ENCODE results near the gene SLC7A7. TPM values are rescaled to one million over a fixed set of nuclear protein-coding genes. Genes with fewer than 3 reads are reported as not detected.
A peak's percentile ranks its signal among the peaks of the same experiment; 100 is the strongest.
"Not testable (repeated sequence)": the region's sequence is repeated elsewhere in the genome, so short reads cannot be mapped to it uniquely, and the experiment has no call there.

Gene SLC7A7
- total RNA-seq (15.8 TPM), polyA plus RNA-seq (ENCODE audit: insufficient read depth in 1 of 8, insufficient read length in 8 of 8, low replicate concordance in 1 of 8) (10 to 100 TPM; 23.5 to 59.3 (median 29.2) TPM)
- long read RNA-seq, donor 1, transcript SLC7A7-204 (10 exons, 2,447 nt), result major isoform, 6 of 43 reads
- long read RNA-seq, donor 1, partial matches to known transcripts, result 20 of 43 reads
- long read RNA-seq, donor 1, other reads (novel, unspliced or antisense), result 17 of 43 reads
- long read RNA-seq, donor 2, partial matches to known transcripts, result 0 of 1 reads
- long read RNA-seq, donor 2, other reads (novel, unspliced or antisense), result 0 of 1 reads
- long read RNA-seq, donor 3, transcript SLC7A7-204 (10 exons, 2,447 nt), result major isoform, 7 of 95 reads
- long read RNA-seq, donor 3, partial matches to known transcripts, result 52 of 95 reads
- long read RNA-seq, donor 3, other reads (novel, unspliced or antisense), result 34 of 95 reads
- long read RNA-seq, donor 4, partial matches to known transcripts, result 0 of 3 reads
- long read RNA-seq, donor 4, other reads (novel, unspliced or antisense), result 0 of 3 reads
- long read RNA-seq, donor 5, transcript SLC7A7-204 (10 exons, 2,447 nt), result major isoform, 10 of 231 reads
- long read RNA-seq, donor 5, partial matches to known transcripts, result 147 of 231 reads
- long read RNA-seq, donor 5, other reads (novel, unspliced or antisense), result 73 of 231 reads
- long read RNA-seq, donor 6, transcript SLC7A7-204 (10 exons, 2,447 nt), result major isoform, 8 of 231 reads
- long read RNA-seq, donor 6, partial matches to known transcripts, result 84 of 231 reads
- long read RNA-seq, donor 6, other reads (novel, unspliced or antisense), result 139 of 231 reads
- long read RNA-seq, donor 7, transcript SLC7A7-204 (10 exons, 2,447 nt), result major isoform, 7 of 12 reads
- long read RNA-seq, donor 7, partial matches to known transcripts, result 5 of 12 reads
- long read RNA-seq, donor 7, other reads (novel, unspliced or antisense), result 0 of 12 reads
- long read RNA-seq, donor 8, partial matches to known transcripts, result 0 of 4 reads
- long read RNA-seq, donor 8, other reads (novel, unspliced or antisense), result 0 of 4 reads
- long read RNA-seq, donor 9, partial matches to known transcripts, result 0 of 3 reads
- long read RNA-seq, donor 9, other reads (novel, unspliced or antisense), result 0 of 3 reads
- long read RNA-seq, donor 10, transcript SLC7A7-204 (10 exons, 2,447 nt), result major isoform, 7 of 10 reads
- long read RNA-seq, donor 10, partial matches to known transcripts, result 0 of 10 reads
- long read RNA-seq, donor 10, other reads (novel, unspliced or antisense), result 0 of 10 reads
- long read RNA-seq, donor 11, partial matches to known transcripts, result 0 of 3 reads
- long read RNA-seq, donor 11, other reads (novel, unspliced or antisense), result 0 of 3 reads

DNA sequence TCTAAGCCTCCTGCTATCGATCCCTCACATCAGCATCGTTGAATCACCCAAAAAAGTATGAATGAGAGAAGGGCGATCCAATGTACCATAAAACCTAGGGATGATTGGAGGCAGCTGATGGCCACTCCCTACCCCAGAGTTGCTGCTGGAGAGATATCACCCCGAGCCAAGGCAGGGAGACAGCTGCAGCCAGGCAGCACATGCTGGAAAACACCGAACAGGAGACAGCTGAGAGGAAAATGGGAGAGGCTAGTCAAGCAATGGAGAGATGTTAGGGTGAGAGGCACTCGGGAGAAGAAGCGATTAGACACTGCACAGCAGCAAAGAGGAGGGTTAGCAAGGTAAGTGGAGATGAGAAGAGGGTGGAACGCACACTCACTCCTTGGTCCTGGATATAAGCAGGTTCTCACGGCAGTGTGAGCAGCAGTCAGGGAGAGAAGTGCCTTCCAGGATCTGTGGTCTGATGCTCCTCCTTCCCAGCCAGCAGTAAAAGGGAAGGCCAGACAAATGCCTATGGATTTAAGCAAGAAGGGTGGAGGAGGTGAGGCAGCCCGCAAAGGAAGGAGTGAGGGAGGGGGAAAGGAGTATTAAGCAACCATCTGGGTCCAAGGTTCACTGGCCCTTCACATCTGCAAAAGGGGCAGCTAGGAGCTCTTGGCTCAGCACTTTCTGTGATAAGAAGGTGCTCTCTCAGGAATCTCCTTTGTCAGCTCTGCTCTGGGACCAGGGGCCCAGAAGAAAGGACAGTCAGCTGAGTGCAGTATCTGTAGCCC is at the start of gene SLC7A7:
Gene SLC7A7, minus strand, starts transcription at position 495 of the 773 bp plus-strand sequence. CDS start 2,037 bp downstream, outside the sequence.
- WGBS (ENCODE audit: insufficient coverage), result 29% methylated on average over 7 of the region's 10 CpGs
- no peaks in the 10 kb centered on the region for H3K9me3 ChIP-seq (replicated peaks; ENCODE audit: control insufficient read depth, low read depth, low read length)
- peak within 1 kb of the TSS; percentile 38 for H3K4me3 ChIP-seq (ENCODE audit: low read length)
- DNase-seq, result peak; percentile 90
- no peaks in the 10 kb centered on the region for H3K27me3 ChIP-seq (ENCODE audit: control insufficient read depth, insufficient read depth, low read length)
- H3K36me3 ChIP-seq (ENCODE audit: control insufficient read depth, insufficient read depth, low read length), result no peaks in the 10 kb centered on the region
- peak within 1 kb of the TSS; percentile 98 for H3K27ac ChIP-seq (ENCODE audit: low read length)
- peaks cover 41% of the 10 kb centered on the region for H3K4me1 ChIP-seq (ENCODE audit: control insufficient read depth, insufficient read depth, low read length)

DNA sequence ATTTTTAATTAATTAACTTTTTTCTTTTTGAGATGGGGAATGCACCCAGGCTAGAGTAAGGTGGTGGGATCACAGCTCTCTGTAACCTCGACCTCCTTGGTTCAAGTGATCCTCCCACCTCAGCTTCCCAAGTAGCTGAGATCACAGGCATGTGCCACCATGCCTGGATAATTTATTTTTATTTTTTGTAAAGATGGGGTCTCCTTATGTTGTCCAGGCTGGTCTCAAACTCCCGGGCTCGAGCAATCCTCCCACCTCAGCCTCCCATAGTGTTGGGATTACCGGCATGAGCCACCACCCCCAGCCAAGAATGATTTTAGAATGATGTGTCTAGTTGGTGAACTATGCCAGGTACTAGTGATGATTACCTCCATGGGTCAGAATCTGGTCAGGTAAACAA is 49.7 kb upstream of the SLC7A7 start:
- DNase-seq, result no peak
- Histone ChIP-seq H3K4me1 (ENCODE audit: control insufficient read depth, insufficient read depth, low read length) (no peaks in the 10 kb centered on the region), H3K27ac (ENCODE audit: low read length) (no peak overlapping the region), H3K27me3 (ENCODE audit: control insufficient read depth, insufficient read depth, low read length) (no peaks in the 10 kb centered on the region), H3K4me3 (ENCODE audit: low read length) (no peak overlapping the region), H3K36me3 (ENCODE audit: control insufficient read depth, insufficient read depth, low read length) (no peaks in the 10 kb centered on the region), H3K9me3 (replicated peaks; ENCODE audit: control insufficient read depth, low read depth, low read length) (no peaks in the 10 kb centered on the region)
- no CpG with 5 or more reads among the region's 4 CpGs for WGBS (ENCODE audit: insufficient coverage)

DNA sequence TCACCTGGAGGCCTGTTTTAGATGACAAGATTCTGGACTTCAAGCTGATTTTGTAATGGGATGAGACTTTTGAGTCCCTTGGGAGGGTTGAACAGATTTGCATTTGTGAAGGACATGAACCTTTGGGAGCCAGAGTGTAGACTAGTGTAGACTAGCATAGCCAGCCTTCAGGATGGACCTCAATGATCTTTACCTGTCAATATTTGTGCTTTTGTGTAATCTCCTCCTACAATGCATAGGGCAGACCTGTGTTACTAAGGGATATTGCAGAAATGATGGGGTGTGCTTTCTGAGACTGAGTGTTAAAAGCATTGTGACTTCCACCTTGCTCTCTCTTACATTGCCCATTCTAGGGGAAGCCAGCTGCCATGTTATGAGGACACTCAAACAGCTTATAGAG is 46.4 kb upstream of the SLC7A7 start:
- DNase-seq, result no peak
- no peaks in the 10 kb centered on the region for H3K4me1 ChIP-seq (ENCODE audit: control insufficient read depth, insufficient read depth, low read length)
- no peak overlapping the region for H3K4me3 ChIP-seq (ENCODE audit: low read length)
- H3K27ac ChIP-seq (ENCODE audit: low read length), result no peak overlapping the region
- H3K27me3 ChIP-seq (ENCODE audit: control insufficient read depth, insufficient read depth, low read length), result no peaks in the 10 kb centered on the region
- peaks cover 4% of the 10 kb centered on the region for H3K9me3 ChIP-seq (replicated peaks; ENCODE audit: control insufficient read depth, low read depth, low read length)
- no peaks in the 10 kb centered on the region for H3K36me3 ChIP-seq (ENCODE audit: control insufficient read depth, insufficient read depth, low read length)

DNA sequence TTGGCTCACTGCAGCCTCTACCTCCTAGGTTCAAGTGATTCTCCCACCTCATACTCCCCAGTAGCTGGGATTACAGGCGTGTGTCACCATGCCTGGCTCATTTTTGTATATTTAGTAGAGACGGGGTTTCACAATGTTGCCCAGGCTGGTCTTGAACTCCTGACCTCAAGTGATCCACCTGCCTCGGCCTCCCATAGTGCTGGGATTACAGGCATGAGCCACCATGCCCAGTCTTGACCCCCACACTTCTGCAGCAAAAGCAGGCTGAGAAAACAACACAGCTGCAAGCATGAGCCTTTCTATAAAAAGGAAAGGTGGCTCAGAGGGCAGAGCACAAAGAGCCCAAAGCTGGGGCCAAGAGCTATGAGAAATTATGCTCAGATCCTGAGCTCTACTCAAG is 45.1 kb upstream of the SLC7A7 start:
- not testable (repeated sequence) for H3K27ac ChIP-seq (ENCODE audit: low read length); H3K4me1 ChIP-seq (ENCODE audit: control insufficient read depth, insufficient read depth, low read length); H3K4me3 ChIP-seq (ENCODE audit: low read length); H3K27me3 ChIP-seq (ENCODE audit: control insufficient read depth, insufficient read depth, low read length); H3K9me3 ChIP-seq (replicated peaks; ENCODE audit: control insufficient read depth, low read depth, low read length); H3K36me3 ChIP-seq (ENCODE audit: control insufficient read depth, insufficient read depth, low read length); DNase-seq
- 100% methylated on average over 1 of the region's 3 CpGs for WGBS (ENCODE audit: insufficient coverage)

DNA sequence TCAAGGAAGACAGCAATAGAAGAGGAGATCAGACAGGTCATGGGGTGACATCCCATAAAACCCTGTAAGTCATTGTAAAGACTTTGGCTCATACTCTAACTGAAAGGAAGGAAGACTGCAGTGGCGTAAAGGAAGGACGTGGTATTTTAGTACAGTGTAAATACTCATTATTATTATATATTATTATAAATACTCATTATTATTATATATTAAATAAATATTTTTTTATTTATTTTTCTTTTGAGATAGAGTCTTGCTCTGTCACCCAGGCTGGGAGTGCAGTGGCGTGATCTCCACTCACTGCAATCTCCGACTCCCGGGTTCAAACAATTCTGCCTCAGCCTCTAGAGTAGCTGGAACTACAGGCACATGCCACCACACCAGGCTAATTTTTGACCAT is 41.2 kb upstream of the SLC7A7 start:
- Histone ChIP-seq H3K4me1 (ENCODE audit: control insufficient read depth, insufficient read depth, low read length) (peaks cover 14% of the 10 kb centered on the region), H3K27ac (ENCODE audit: low read length) (no peak overlapping the region), H3K27me3 (ENCODE audit: control insufficient read depth, insufficient read depth, low read length) (no peaks in the 10 kb centered on the region), H3K36me3 (ENCODE audit: control insufficient read depth, insufficient read depth, low read length) (no peaks in the 10 kb centered on the region), H3K4me3 (ENCODE audit: low read length) (no peak overlapping the region), H3K9me3 (replicated peaks; ENCODE audit: control insufficient read depth, low read depth, low read length) (peaks cover 4% of the 10 kb centered on the region)
- WGBS (ENCODE audit: insufficient coverage), result 100% methylated on average over 3 of the region's 5 CpGs
- DNase-seq, result no peak

DNA sequence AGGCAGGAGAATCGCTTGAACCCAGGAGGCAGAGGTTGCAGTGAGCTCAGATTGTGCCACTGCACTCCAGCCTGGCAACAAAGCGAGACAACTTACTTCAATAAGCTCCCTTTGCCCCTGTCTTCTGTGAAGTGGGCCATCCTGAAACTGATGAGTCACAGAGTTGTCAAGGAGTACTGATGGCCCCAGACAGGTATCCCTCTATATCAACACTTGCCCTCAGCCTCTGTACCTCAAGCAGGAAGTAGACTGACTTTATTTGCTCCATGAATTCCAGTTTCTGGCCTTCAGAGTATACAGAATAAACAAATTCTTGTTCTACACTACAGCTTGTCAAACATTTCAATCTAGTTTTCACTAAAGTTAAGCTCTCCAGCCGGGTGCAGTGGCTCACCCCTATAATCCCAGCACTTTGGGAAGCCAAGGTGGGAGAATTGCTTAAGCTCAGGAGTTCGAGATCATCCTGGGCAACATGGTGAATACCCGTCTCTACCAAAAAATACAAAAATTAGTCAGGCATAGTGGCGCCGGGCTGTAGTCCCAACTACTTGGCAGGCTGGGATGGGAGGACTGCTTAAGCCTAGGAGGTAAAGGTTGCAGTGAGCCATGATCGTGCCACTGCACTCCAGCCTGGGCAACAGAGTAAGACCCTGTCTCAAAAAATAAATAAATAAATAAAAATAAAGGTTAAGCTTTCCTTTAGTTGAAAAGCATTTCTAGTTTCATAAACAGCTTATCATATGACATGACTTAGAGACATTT is 39.9 kb upstream of the SLC7A7 start:
- H3K27me3 ChIP-seq (ENCODE audit: control insufficient read depth, insufficient read depth, low read length), result no peaks in the 10 kb centered on the region
- peaks cover 25% of the 10 kb centered on the region for H3K4me1 ChIP-seq (ENCODE audit: control insufficient read depth, insufficient read depth, low read length)
- WGBS (ENCODE audit: insufficient coverage), result 100% methylated on average over 2 of the region's 8 CpGs
- no peak overlapping the region for H3K4me3 ChIP-seq (ENCODE audit: low read length)
- DNase-seq, result no peak
- no peak overlapping the region for H3K27ac ChIP-seq (ENCODE audit: low read length)
- no peaks in the 10 kb centered on the region for H3K36me3 ChIP-seq (ENCODE audit: control insufficient read depth, insufficient read depth, low read length)
- peaks cover 4% of the 10 kb centered on the region for H3K9me3 ChIP-seq (replicated peaks; ENCODE audit: control insufficient read depth, low read depth, low read length)

DNA sequence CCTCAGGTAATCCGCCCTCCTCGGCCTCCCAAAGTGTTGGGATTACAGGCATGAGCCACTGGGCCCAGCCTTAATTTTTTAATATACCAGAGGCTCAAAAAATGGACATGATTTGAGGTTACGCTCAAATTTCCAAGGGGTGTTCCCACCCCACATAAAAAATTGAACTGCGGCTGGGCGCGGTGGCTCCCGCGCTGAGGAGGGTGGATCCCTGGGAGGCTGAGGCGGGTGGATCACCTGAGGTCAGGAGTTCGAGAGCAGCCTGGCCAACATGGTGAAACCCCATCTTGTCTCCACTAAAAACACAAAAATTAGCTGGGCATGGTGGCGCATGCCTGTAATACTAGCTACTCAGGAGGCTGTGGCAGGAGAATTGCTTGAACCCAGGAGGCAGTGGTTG is 39.1 kb upstream of the SLC7A7 start:
- not testable (repeated sequence) for H3K4me3 ChIP-seq (ENCODE audit: low read length); H3K9me3 ChIP-seq (replicated peaks; ENCODE audit: control insufficient read depth, low read depth, low read length); DNase-seq; H3K27me3 ChIP-seq (ENCODE audit: control insufficient read depth, insufficient read depth, low read length); H3K27ac ChIP-seq (ENCODE audit: low read length); H3K36me3 ChIP-seq (ENCODE audit: control insufficient read depth, insufficient read depth, low read length)
- peaks cover 34% of the 10 kb centered on the region for H3K4me1 ChIP-seq (ENCODE audit: control insufficient read depth, insufficient read depth, low read length)
- 75% methylated on average over 2 of the region's 11 CpGs for WGBS (ENCODE audit: insufficient coverage)

DNA sequence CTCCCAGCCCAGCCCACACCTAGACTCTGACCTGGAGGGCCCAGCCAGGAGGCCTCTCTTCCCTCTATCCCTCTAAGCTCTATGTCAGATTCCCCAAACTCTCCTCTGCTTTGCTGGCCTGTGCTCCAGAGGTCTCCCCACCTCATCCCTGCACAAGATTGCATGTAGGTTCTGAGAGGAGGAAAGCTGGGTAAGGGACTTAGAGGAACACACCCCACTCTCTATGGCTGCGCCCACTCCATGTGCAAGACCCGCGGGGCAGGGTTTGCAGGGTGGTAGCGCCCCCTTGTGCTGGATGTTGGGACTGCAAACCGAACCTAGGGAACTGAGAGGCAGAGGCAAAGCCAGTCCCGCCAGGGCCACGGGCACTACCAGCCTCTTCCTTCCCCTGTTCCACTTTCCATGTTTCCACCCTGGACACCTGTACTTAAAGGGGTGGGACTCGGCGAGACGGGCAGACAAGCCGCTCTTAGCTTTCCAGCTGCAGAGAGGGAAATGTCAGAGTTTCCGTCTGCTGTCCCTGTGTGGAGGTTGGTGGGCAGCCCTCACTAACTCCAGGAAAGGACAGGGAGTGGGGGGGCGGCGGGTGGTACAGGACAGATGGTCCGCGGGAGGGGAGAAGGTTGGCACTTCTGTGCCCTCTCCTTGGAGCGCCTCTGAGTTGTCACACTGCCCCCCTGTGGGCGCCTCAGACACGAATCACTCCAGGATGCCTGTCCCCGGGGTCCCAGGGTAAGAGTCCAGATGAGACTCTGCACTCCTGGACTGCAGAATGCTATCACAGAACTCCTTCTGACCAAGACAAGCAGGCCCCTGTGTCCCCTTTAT is 37.9 kb upstream of the SLC7A7 start:
- no peaks in the 10 kb centered on the region for H3K27me3 ChIP-seq (ENCODE audit: control insufficient read depth, insufficient read depth, low read length)
- H3K36me3 ChIP-seq (ENCODE audit: control insufficient read depth, insufficient read depth, low read length), result no peaks in the 10 kb centered on the region
- H3K4me1 ChIP-seq (ENCODE audit: control insufficient read depth, insufficient read depth, low read length), result peaks cover 45% of the 10 kb centered on the region
- peak; percentile 92 for DNase-seq
- H3K27ac ChIP-seq (ENCODE audit: low read length), result peak overlapping the region; percentile 53
- H3K4me3 ChIP-seq (ENCODE audit: low read length), result peak overlapping the region; percentile 39
- WGBS (ENCODE audit: insufficient coverage), result 3% methylated on average over 10 of the region's 20 CpGs
- H3K9me3 ChIP-seq (replicated peaks; ENCODE audit: control insufficient read depth, low read depth, low read length), result peaks cover 4% of the 10 kb centered on the region

Measured in muscle of leg (tissue), 16 donors.